ENCODE data around the gene TAOK1.

The TAOK1 gene

DNA sequence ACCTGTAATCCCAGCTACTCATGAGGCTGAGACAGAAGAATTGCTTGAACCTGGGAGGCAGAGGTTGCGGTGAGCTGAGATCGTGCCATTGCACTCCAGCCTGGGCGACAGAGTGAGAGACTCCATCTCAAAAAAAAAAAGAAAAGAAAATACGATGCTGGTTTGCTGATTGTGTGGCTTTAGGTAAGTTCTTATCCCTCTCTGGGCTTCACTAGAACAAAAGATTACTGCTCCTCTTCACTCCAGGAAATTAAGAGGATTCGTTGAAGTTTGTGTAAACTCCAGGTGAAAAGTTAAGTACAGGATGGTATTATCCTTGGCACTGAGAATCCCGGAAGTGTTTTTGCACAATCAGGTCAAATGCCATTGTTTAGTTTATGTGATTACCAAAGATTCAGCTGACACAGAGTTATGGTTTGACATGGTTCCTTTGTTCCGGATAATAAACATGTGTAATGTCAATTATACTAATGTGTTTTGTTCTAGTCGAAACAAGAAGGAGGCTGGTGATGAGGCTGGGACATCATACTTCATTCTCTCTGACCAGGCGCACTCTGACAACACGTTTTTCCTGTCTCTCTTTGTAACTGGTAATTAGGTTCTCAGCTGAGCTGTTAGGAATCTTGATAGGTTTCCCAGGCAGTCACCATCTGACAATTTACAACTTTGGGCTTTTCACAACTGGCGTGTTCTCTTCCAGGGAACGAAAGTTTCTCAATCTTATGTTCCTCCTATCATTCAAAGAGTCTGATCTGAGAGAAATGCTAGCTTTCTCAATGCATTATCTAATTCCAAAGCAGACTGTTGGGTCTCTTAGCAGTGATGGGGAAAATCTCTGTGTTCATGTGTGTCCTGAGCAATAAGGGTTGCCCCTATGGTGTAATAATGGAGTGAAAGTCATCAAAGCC, 10.8 kb upstream of the TAOK1 start:
- no peak for DNase-seq (ENCODE audit: low read depth)

DNA sequence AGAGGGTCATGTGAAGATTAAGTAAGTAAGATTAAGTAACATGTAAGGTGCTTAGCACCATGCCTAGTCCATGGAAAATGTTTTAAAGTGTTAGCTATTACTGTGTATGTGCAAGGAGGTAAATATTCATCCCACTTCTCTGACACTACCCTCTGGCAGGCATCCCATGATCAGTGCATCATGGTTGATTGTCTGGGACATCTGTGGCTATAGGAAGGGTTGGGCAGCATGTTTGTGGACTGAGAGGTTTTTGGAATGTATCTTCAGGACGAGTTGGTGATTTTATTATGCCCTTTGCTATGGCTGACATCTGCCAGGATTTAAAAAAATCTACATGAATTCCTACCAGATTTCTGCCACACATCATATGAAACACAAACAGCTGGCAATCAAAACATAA, 6.5 kb upstream of the TAOK1 start:
- peak; percentile 60 for DNase-seq (ENCODE audit: low read depth)

DNA sequence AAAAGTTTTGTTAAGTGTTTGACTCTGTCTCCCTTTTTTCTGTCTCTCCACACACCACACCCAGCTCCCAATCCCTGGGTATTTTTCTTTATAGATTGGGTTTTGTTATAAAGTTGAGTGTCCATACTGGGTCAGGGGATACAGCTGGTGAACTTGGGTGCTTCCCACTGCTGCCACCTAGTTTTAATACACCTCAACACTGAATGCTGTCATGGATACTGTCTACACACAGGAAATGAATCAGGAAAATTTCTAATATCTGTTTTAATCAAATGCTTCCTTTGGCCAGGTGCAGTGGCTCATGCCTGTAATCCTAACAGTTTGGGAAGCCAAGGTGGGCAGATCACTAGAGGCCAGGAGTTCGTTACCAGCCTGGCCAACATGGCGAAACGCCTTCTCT, 5.3 kb upstream of the TAOK1 start:
- no peak for DNase-seq (ENCODE audit: low read depth)

- DNase-seq (ENCODE audit: low read depth): no peak
Observed at GRCh38 chr17:29386760-29387159, 3.4 kb upstream of the TAOK1 start.

DNA sequence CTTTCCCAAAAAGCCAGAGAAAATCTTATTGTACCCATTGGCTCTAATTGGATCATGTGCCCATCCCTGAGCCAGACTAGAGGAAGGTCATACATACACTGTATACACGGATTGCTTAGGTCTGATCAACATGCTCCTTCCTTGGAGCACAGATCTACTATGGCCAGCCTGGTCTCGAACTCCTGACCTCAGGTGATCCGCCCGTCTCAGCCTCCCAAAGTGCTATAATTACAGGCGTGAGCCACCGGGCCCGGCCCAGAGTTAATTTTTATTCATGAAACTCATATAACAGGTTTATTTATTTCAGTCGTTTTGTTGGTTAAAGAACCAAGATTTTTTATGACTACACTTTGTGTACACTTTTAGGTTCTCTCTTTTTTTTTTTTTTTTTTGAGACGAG, 1.2 kb upstream of the TAOK1 start:
- no peak for DNase-seq (ENCODE audit: low read depth)

DNA sequence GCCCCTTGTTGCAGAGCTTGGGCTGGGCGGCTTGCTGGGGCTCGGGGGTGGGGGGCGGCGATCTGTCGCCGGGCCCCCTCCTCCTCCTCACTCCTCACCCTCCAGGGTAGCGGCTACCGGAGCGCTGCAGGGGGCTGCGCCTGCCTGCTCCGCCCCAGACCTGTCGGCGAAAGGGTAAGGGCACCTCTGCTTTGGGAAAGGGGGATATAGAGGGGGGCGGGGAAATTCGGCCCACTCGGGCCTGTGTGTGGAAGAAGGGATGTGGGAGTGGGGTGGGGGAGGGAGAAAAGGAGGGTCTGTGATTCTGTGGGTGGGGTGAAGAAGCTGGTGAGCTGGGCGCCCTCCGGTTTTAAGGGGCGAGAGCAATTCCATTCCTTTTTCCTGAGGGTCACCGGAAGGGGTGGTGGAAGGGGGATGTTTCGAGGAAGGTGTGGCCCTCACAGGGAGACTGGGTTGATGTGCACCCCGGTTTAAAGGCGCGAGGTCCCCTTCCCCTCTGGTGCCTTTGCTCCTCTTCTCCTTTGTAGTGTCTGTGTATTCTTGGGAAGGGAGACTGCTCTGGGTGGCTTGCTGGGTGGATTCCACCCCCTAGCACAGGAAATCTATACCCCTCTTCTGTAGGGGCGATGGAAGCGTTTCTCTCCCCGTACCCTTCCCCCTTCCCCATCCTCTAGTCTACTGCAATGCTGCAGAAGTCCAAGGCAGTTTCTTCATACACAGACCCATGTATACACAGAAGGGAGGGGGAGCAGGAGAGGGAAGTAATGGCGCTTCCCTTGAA, 878 bp downstream of the TAOK1 start:
- DNase-seq (ENCODE audit: low read depth): no peak

DNA sequence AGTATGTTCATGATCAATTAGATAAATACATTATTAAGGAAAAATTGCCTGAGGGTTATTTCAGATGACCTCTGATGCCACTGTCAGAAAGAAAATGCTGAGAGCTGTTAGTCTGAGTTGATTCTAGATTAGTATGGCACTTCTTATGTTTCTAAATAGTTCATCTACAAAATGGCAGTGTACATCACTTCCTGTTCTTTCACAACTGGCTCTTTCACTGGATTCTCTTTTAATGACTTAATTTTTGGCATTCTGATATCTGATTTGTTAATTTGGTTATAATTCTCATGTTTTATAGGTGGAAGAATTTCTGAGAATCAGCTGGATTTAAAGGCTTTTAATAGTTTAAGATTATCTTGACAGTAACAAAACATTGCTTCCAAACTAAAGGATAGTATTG, 3.3 kb downstream of the TAOK1 start:
- no peak for DNase-seq (ENCODE audit: low read depth)

- DNase-seq (ENCODE audit: low read depth): no peak
Observed at GRCh38 chr17:29394761-29395160, 4.6 kb downstream of the TAOK1 start.

- DNase-seq (ENCODE audit: low read depth): no peak
Observed at GRCh38 chr17:29396066-29396465, 5.9 kb downstream of the TAOK1 start.

DNA sequence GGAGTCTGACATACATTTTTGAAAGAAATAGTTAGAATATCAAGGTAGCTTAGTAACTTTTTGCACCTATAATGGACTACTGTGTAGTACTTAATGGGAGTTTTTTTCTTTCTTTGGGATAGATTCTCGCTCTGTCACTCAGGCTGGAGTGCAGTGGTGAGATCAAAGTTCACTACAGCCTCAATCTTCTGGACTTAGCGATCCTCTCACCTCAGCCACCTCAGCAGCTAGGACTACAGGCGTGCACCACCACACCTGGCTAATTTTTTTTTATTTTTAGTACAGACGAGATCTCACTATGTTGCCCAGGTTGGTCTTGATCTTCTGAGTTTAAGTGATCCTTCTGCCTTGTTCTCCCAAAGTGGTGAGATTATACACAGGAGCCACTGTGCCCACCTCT, 9.5 kb downstream of the TAOK1 start:
- DNase-seq (ENCODE audit: low read depth): no peak

GRCh38 chr17:29400818-29401217, 10.7 kb downstream of the TAOK1 start:
- no peak for DNase-seq (ENCODE audit: low read depth)

- DNase-seq (ENCODE audit: low read depth): no peak
Observed at GRCh38 chr17:29401258-29401657, 11.1 kb downstream of the TAOK1 start.

GRCh38 chr17:29407856-29408255, 17.7 kb downstream of the TAOK1 start:
- no peak for DNase-seq (ENCODE audit: low read depth)

- no peak for DNase-seq (ENCODE audit: low read depth)
Observed at GRCh38 chr17:29409963-29410362, 19.8 kb downstream of the TAOK1 start.

- DNase-seq (ENCODE audit: low read depth): peak; percentile 80
Observed at GRCh38 chr17:29412780-29413565, 22.8 kb downstream of the TAOK1 start.

DNA sequence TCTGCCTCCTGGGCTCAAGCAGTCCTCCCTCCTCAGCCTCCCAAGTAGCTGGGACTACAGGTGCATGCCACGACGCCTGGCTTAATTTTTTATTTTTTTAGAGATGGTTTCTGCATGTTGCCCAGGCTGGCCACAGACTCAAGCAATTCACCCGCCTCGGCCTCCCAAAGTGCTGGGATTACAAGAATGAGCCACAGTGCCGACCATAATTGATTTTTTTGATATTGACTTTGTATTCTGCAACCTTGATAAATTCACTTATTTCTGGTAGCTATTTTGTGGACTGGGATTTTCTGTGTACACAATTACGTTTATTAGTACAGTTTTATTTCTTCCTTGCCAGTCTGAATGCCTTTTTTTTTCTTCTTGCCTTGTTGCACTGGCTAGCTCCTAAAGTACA, 30.0 kb downstream of the TAOK1 start:
- DNase-seq (ENCODE audit: low read depth): no peak

GRCh38 chr17:29430275-29430674, 40.1 kb downstream of the TAOK1 start:
- DNase-seq (ENCODE audit: low read depth): no peak

DNA sequence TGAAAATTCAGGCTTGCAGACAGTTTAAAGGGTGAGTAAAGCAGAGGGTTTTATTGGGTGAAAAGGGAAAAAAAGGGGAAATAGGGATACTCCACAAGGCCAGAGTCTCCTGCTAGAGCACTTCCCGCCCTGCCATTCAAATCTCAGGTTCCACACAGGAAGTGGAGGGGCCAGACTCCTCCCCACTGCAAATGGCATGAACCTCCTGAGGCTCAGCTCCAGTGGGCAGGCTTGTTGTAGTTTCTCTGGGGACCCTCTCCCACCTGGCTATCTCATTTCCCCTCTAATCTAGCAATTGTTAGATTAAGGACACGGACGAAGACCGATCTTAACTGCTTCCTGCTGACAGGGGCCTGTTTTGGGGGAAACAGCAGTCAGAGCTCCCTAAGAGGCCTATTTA, 43.4 kb downstream of the TAOK1 start:
- DNase-seq (ENCODE audit: low read depth): no peak

DNA sequence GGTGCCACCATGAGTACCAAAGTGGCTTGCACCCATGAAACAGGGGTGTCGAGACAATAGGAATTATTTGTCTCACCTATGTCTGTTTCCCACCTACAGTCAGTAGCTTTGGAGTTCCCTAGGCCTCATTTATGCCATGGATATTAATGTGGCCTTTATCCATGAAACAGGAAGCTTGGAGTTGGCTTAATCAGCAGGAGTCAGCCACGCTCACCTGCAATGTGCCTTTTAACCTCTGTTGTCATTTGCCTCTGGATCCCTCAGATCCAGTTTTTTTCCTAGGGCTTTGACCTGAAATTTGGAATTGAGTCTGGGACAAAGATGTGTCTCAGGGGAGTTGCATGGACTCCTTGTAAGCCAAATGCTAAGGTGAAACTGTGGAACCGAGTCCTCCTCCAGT, 44.4 kb downstream of the TAOK1 start:
- DNase-seq (ENCODE audit: low read depth): no peak

DNA sequence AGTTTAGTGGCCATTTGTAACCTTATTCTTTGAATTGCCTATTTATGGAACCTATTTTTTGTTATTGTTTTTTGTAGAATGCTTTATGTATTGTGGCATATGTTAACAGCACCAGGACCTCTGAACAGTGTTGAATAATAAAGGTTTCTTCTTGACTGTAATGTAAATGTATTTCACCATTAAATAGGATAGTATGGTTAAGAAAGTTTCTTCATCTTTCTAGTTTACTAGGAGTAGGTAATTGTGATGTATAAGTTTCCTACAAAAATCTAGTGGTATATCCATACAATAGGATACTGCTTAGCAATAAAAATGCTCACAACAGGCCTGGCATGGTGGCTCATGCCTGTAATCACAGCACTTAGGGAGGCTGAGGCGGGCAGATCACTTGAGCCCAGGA, 52.3 kb downstream of the TAOK1 start:
- DNase-seq (ENCODE audit: low read depth): no peak

DNA sequence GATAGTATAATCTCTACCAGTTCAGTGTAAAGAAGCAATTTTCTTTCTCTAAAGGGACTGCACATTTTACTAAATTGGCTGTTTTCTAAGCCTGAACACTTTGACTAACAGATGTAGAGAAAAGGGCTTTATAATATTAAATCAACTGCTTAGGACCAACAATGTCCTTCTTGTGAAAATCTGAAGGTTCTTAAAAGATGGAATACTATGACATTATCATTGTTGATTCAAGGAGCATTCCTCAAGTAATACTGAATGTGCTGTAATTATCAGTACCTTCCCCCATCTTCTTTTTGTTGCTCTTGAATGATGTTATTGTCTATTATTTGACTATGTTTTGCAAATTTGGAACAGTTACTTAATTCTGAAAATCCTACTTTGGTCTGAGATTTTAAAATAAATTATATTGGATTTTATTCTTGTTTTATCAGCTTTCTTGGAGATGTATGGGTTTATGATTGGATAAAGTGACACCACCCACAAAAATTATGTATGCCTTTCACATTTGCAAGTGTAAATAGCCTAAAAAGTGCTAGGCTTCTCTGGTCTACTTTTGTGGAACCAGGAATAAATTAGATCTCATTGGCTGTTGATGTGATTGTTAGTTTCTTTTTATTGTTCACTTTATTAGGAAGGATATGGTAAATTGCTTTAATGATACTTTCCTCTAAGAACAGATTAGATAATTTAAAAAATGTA, 53.0 kb downstream of the TAOK1 start:
- no peak for DNase-seq (ENCODE audit: low read depth)

DNA sequence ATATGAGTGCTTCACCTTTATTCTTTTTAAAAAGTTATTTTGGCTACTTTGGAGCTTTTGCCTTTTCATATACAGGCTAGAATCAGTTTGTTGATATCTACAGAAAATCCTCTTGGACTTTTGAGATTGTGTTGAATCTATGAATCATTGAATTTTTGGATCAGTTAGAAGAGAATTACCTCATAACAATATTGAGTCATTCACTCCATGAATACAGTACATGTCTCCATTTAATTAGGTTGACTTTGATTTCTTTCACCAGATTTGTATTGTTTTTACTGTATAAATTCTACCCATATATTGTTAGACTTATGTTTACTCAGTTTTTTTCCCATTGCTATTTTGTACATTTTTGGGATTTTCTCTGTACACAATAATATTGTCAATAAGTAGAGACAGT, 54.4 kb downstream of the TAOK1 start:
- peak; percentile 36 for DNase-seq (ENCODE audit: low read depth)

Data from HS-5 (cell line).